ENCODE measurements around the gene FAM163B.

FAM163B gene

GRCh38 chr9:133584167-133584558 is 25.0 kb downstream of the FAM163B start:
- in situ Hi-C loops (cut with MboI; ENCODE audit: low sequenced_read_pairs): no loop called here

- in situ Hi-C loops (cut with MboI; ENCODE audit: low sequenced_read_pairs): no loop called here
Observed at GRCh38 chr9:133583586-133583985, 25.6 kb downstream of the FAM163B start.

- in situ Hi-C loops (cut with MboI; ENCODE audit: low sequenced_read_pairs): no loop called here
Observed at GRCh38 chr9:133583111-133583510, 26.1 kb downstream of the FAM163B start.

- in situ Hi-C loops (cut with MboI; ENCODE audit: low sequenced_read_pairs): no loop called here
Observed at GRCh38 chr9:133582501-133583045, 26.6 kb downstream of the FAM163B start.

GRCh38 chr9:133581513-133582343 is 27.5 kb downstream of the FAM163B start:
- in situ Hi-C loops (cut with MboI; ENCODE audit: low sequenced_read_pairs): no loop called here

DNA sequence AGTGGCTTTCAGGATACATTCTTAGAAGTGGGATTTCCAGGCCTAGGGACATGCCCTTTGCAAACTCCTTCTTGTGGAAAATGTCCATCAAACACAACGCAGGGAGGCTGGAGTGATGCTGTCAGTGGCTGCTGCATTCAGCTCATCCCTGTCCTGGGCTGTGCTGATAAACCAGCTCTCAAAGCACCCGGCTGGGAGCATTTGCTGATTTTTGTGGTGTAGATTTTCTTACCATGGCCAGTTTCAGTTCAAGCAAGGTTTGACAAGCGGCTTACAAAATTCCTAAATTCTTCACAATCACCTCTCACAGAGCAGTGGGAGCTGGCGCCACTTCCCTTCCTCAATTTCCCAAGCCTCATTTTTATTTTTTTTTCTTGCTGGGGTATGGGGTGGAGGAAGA is 28.2 kb downstream of the FAM163B start:
- in situ Hi-C loops (cut with MboI; ENCODE audit: low sequenced_read_pairs): no loop called here

DNA sequence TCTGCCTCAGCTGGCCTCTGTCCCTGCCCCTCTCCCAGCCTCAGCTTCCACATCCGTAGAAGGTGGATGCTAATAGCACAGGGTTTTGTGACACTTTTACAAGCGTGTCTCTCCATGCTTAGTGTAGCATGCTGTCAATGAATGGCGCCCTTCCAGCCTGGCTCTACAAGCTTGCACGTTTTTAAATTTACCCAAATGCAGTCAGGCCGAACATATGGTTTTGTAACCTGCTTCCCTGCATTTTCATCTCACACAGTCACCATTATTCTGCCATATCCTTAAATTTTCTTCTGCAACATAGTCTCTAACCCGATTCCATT is 28.8 kb downstream of the FAM163B start:
- in situ Hi-C loops (cut with MboI; ENCODE audit: low sequenced_read_pairs): no loop called here

- in situ Hi-C loops (cut with MboI; ENCODE audit: low sequenced_read_pairs): no loop called here
Observed at GRCh38 chr9:133579601-133580418, 29.4 kb downstream of the FAM163B start.

DNA sequence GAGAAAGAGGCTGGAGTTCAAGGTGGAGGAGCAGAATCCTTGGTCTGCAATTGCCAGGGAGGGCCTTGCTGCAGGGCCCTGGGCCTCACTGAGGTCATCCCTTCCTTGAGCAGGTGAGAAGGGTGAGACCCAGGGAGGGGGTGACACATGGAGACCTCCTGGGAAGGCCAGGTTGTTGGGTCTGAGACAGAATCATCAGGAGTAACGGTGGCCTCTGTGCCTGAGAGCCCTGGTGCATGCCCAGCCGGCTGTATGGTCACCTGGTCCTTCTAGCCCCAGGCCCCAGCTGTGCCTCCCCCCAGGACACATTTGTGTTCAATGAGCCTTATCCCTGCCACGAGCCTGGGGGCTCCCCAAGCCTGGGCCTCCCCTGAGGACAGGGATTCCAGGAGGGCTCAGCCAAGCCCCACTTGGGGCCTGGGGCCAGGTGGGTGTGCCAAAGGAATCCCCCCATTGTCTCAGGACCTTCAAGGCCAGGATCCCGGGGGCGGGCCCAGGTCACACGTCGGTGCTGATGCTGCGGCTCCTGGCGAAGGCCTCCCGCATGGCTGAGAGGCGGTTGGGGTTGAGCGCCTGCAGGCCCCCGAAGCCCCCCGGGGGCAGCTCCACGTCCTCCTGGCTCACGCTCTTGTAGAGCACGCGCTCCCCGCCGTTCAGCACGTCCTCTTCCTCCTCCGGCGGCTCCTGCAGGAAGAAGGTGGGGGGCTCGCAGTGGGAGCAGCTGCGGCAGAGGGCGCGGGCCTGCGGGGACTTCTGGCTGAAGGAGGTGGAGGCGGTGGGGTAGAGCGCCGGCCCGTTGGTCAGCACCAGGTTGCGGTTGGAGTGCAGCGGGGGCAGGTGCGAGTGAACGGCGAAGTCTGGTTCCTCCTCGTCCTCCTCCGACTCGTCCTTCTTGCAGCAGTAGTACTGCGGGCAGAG is 30.4 kb downstream of the FAM163B start:
- in situ Hi-C loops (cut with MboI; ENCODE audit: low sequenced_read_pairs): no loop called here

DNA sequence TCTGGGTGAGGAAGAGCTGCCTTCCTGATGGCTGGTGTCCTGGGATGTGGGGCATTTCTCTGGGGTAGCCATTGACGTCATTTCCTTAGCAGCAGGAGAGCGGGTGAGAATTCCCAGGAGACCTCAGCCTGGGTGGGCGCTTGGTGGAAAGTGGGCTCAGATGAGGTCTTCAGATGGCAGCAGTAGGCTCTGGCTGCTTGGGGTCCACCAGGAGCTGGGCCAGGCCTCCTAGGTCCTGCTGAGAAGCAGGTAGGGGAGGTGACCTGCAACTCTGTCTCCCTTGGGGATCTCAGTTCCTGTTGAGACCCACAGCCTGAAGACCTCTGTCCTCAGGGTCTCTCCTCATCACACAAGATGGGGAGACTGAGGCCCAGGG is 31.5 kb downstream of the FAM163B start:
- in situ Hi-C loops (cut with MboI; ENCODE audit: low sequenced_read_pairs): no loop called here

DNA sequence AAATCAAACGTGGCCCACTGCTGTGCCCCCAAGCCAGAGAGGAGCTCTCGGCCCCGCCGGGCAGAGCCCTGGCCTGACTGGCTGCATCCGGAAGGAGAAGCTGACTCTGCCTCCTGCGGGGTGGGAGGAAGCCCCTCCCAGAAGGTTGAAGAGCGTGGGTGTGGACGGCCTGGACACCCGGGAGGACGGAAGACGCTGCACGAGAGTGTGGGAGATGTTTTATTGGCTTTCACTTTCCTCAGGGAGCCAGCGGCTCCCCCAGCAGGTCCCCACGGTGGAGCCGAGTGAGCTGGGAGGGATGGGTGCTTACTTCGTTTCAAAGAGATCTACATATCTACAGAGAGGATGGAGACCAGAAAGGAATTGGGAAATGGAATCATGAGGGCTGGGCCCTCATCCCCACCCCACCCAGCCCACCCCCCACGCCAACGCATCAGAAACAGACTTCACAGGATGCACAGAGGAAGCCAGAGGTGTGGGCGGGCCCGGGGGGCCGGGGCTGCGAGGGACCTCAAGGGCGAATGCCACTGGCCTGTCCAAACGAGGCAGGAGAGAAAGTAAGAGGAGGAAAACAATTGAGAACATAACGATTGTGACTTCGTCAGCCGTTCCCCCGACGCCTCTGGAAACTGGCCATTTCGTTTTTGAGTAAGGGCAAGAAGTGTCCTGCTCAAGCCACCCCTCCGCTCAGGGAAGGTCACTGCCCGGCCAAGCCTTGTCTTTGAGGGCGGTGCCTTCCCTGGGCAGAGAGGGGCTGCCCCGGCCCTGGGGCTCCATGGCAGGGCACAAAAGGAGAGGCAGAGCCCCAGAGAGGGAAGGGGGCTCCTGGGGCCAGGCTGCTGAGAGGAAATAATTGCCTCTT is 32.1 kb downstream of the FAM163B start:
- in situ Hi-C loops (cut with MboI; ENCODE audit: low sequenced_read_pairs): no loop called here

DNA sequence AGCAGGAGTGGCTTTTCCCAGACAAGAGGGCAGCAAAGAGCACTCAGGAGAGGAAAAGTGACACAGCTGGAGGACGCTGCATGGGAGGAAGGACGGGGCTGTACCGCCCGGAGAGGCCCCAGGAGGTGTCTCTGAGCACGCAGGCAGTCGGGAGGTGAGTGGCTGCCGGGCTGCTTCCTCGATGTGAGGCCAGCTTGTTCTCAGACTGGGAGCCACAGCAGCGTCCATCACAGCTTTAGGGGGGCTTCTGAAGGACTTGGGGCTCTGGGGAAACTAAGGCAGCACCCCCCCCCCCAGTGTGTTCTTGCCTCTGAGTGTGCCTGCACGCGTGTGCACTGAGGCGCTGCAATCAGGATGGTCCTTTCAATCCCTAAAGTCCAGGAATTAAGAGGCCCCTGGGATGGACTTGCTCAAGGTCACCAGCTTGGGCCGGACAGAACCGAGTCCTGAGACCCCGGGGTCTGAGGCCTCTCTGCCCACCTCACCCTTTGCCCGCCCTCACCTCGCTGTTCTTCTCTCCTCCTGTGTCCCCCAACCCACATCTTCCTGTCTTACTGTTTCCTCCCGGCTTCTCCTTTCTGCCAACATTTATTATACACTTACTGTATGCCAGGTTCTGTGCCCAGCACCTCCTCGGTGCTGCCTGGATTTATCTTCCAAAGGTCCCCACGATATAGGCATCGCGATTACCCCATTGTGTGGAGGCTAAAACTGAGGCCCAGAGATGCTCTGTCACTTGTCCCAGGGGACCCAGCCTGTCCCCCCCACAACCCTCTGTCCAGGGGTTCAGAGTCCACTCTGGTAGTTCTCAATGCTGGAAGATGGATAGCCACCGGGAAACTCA is 32.9 kb downstream of the FAM163B start:
- in situ Hi-C loops (cut with MboI; ENCODE audit: low sequenced_read_pairs): no loop called here

DNA sequence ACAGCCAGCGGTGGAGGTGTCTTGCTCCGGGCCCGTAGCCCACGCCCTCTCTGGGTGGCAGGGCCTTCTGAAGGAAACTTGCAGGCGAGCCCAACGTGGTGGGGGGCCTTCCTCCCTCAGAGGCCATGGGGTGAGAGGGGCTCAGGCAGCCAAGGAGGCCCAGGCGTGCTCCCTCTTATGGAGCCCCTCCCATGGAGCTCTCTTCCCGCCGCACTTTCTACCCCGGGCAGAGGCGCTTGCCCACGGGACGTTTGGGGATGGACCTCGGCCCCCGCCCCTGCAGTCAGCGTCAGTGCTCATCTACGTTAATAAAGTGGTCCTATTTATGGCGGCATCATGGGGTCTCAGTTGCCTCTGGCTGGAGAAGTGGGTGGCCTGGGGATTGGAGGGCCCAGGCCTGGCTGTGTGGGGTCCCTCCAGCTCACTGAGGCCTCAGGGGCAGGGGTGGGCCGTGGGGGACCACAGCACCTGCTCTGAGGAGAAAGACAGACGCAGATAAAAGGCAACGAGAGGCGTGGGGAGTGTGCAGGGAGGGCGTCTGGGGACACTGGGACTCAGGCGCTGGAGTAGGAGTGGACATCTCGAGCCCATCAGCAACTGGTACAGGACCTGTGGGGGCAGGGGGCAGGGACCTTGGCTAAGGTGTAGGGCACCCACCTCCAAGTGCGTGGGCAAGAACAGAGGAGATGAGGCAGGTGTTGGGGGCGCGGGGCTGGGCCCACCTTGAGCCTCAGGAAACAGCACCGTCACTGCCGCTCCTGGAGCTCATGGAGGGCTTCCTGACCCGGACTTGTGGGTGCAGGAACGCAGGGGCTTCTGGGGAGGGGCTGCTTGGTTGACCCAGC is 33.8 kb downstream of the FAM163B start:
- in situ Hi-C loops (cut with MboI; ENCODE audit: low sequenced_read_pairs): no loop called here

- in situ Hi-C loops (cut with MboI; ENCODE audit: low sequenced_read_pairs): no loop called here
Observed at GRCh38 chr9:133574771-133575170, 34.4 kb downstream of the FAM163B start.

DNA sequence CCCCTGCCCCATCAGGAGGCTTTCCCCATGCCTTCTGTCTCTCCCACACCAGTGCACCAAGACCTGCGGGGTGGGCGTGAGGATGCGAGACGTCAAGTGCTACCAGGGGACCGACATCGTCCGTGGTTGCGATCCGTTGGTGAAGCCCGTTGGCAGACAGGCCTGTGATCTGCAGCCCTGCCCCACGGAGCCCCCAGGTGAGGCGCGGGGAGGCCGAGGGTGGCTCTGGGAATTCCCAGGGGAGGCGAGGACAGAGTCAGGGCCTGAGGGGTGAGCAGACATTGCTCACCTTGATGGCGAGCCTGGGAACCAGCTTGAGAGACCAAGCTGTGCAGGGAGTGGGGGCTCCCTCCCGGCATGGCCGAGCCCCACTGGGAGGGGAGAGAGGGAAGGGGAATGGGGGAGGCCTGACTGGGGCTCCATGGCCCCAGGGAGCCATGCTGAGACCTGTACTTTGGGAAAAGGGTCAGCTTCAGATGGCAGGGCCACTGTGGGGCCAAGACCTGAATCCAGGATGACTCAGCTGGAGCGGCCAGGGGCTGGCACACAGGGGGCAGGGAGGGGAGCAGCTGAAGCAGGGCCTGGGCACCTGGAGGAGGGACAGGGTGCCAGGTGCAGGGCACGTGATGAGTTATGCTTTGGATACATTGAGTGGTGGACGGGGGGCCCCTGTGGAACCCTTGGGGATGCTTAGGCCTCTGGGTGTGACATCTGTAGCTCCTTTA is 35.2 kb downstream of the FAM163B start:
- in situ Hi-C loops (cut with MboI; ENCODE audit: low sequenced_read_pairs): no loop called here

GRCh38 chr9:133572821-133573361 is 36.3 kb downstream of the FAM163B start:
- in situ Hi-C loops (cut with MboI; ENCODE audit: low sequenced_read_pairs): no loop called here

DNA sequence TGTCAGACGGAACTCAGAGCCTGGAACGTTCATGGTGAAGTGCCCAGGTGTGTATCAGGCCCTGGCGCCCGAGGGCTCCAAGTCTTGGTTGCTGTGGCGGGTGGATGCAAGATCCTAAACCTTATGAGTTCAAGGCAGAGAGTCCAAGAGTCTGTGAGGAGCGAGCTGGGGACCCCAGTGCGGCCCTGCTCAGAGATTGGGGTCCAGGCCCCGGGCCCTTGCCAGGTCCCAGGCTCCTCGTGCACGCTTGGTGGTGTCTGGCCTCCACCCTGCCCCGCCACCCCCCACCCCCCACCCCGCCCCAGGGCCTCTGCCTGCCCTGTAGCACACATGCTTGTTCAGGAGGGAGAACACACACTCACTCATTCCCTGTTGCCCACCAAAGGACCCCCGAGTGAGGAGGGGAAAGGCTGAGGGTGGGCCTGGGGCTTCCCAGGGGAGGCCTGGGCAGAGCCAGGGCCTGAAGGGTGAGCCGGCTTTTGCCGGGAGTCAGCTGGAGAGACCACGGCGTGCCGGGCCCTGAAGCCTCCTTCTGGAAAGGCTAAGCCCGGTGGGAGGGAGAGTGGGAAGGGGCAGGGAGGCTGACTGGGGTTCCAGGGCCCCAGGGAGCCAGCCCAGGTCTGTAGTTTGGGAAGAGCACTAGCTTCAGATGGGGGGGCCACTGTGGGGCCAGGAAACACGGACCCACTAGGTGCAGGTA is 37.1 kb downstream of the FAM163B start:
- in situ Hi-C loops (cut with MboI; ENCODE audit: low sequenced_read_pairs): no loop called here

Measured in HL-60/S4 (cell line).